HEK293 (cell line): ENCODE measurements around the gene ZFHX3.

Source experiments
- TSHZ1 ChIP-seq: fragments of 450-650 bp; formaldehyde crosslinking; IDR thresholded peaks from 2 replicates; pipeline ENCODE4 v1.5.1; 2016; ENCODE audit warnings: missing biosample characterization, missing genetic modification characterization, borderline replicate concordance
- ZNF423 ChIP-seq: fragments of 450-650 bp; formaldehyde crosslinking; IDR thresholded peaks from 2 replicates; pipeline ENCODE4 v1.5.1; 2016; ENCODE audit warnings: missing biosample characterization, missing genetic modification characterization

- TF ChIP-seq TSHZ1 (tag by site-specific recombination) (no peak), ZNF423 (tag by site-specific recombination) (no peak)
Observed at GRCh38 chr16:72860726-72861562, 187.0 kb downstream of the ZFHX3 start.
